ENCODE results near the gene ZNF580. TPM values are rescaled to one million over a fixed set of nuclear protein-coding genes. Genes with fewer than 3 reads are reported as not detected.

ZNF580 gene
- total RNA-seq, 1 donor from 2014 or later, result 81.2 TPM

GRCh38 chr19:55690769-55691545, 50.2 kb downstream of the ZNF580 start:
- CTCF ChIA-PET, result no interaction called here
- Mint-ChIP-seq H3K4me3 (no peak overlapping the region), H3K4me1 (peaks cover 29% of the 10 kb centered on the region), H3K9me3 (no peaks in the 10 kb centered on the region), H3K27me3 (no peaks in the 10 kb centered on the region), H3K27ac (no peak overlapping the region), H3K36me3 (ENCODE audit: low read depth) (peaks cover 68% of the 10 kb centered on the region)
- intact Hi-C loops (cut with micrococcal nuclease), result no loop called here
- no peak for TF ChIP-seq CTCF (IDR thresholded peaks at IDR 0.05)
- POLR2A ChIA-PET, result no interaction called here
- no peak for ATAC-seq (ENCODE audit: low read depth)
- no peak for DNase-seq

GRCh38 chr19:55691561-55692481, 51.0 kb downstream of the ZNF580 start:
- H3K4me1 Mint-ChIP-seq, result peaks cover 22% of the 10 kb centered on the region
- ChIA-PET CTCF (no interaction called here), POLR2A (no interaction called here)
- no peaks in the 10 kb centered on the region for H3K27me3 Mint-ChIP-seq
- no peak for ATAC-seq (ENCODE audit: low read depth)
- no peak overlapping the region for H3K4me3 Mint-ChIP-seq
- TF ChIP-seq CTCF (IDR thresholded peaks at IDR 0.05), result no peak
- no peak for DNase-seq
- intact Hi-C loops (cut with micrococcal nuclease), result no loop called here
- H3K9me3 Mint-ChIP-seq, result no peaks in the 10 kb centered on the region
- H3K36me3 Mint-ChIP-seq (ENCODE audit: low read depth), result peaks cover 68% of the 10 kb centered on the region
- H3K27ac Mint-ChIP-seq, result no peak overlapping the region

DNA sequence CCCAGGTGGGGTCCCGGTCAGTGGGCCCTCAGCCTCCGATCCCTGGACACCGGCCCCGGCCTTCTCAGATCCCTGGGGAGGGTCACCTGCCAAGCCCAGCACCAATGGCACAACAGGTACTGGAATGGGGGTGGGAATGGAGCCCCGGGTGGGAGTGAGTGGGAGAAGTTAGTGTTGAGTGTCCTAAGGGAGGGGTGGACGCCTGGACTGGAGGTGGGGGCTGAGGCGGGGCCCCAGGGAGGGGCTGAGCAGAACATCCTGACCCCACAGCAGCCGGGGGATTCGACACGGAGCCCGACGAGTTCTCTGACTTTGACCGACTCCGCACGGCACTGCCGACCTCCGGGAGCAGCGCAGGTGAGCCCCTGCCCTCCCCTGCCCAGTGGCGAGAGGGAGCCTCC, 51.9 kb downstream of the ZNF580 start:
- H3K36me3 Mint-ChIP-seq (ENCODE audit: low read depth), result peaks cover 70% of the 10 kb centered on the region
- ChIA-PET POLR2A (no interaction called here), CTCF (no interaction called here)
- intact Hi-C loops (cut with micrococcal nuclease), result no loop called here
- peaks cover 16% of the 10 kb centered on the region for H3K4me1 Mint-ChIP-seq
- ATAC-seq (ENCODE audit: low read depth) (no peak), DNase-seq (no peak)
- H3K27ac Mint-ChIP-seq, result no peak overlapping the region
- H3K9me3 Mint-ChIP-seq, result no peaks in the 10 kb centered on the region
- TF ChIP-seq CTCF (IDR thresholded peaks at IDR 0.05), result no peak
- no peak overlapping the region for H3K4me3 Mint-ChIP-seq
- H3K27me3 Mint-ChIP-seq, result no peaks in the 10 kb centered on the region

Other genes with a start within 250 kb of the ZNF580 start
- 29.6 and 34.6 TPM in 2 replicates for gene UBE2S, start 233.2 kb upstream of the ZNF580 start, total RNA-seq
- gene SHISA7, start 197.7 kb upstream of the ZNF580 start, total RNA-seq, result not detected in 2 replicates
- gene ISOC2, start 179.4 kb upstream of the ZNF580 start, total RNA-seq, result 28.7 and 29.0 TPM in 2 replicates
- not detected in 2 replicates for gene C19orf85, start 176.3 kb upstream of the ZNF580 start, total RNA-seq
- gene ZNF628, start 164.4 kb upstream of the ZNF580 start, total RNA-seq, result 10.4 and 12.7 TPM in 2 replicates
- gene NAT14, start 155.8 kb upstream of the ZNF580 start, total RNA-seq, result 10.9 and 13.8 TPM in 2 replicates
- 0.17 and 0.20 TPM in 2 replicates for gene SSC5D, start 152.6 kb upstream of the ZNF580 start, total RNA-seq
- not detected in 2 replicates for gene SBK2, start 103.9 kb upstream of the ZNF580 start, total RNA-seq
- not detected in 2 replicates for gene SBK3, start 95.5 kb upstream of the ZNF580 start, total RNA-seq
- 10.3 and 10.9 TPM in 2 replicates for gene ZNF579, start 60.2 kb upstream of the ZNF580 start, total RNA-seq
- 17.5 and 21.2 TPM in 2 replicates for gene FIZ1, start 41.5 kb upstream of the ZNF580 start, total RNA-seq
- 12.6 and 16.1 TPM in 2 replicates for gene ZNF524, start 40.7 kb upstream of the ZNF580 start, total RNA-seq
- 17.2 and 18.9 TPM in 2 replicates for gene ZNF865, start 35.4 kb upstream of the ZNF580 start, total RNA-seq
- 8.7 and 8.9 TPM in 2 replicates for gene ZNF784, start 16.4 kb upstream of the ZNF580 start, total RNA-seq
- gene ZNF581, start 2.6 kb downstream of the ZNF580 start, total RNA-seq, result 42.7 and 46.5 TPM in 2 replicates
- 14.0 and 14.4 TPM in 2 replicates for gene CCDC106, start 7.2 kb downstream of the ZNF580 start, total RNA-seq
- gene U2AF2, start 14.0 kb downstream of the ZNF580 start, total RNA-seq, result 256 and 273 TPM in 2 replicates
- 56.6 and 65.2 TPM in 2 replicates for gene EPN1, start 34.2 kb downstream of the ZNF580 start, total RNA-seq
- gene NLRP9, start 97.4 kb downstream of the ZNF580 start, total RNA-seq, result not detected in 2 replicates
- gene RFPL4A, start 118.1 kb downstream of the ZNF580 start, total RNA-seq, result not detected in 2 replicates
- gene RFPL4AL1, start 128.1 kb downstream of the ZNF580 start, total RNA-seq, result not detected in 2 replicates
- gene NLRP11, start 191.0 kb downstream of the ZNF580 start, total RNA-seq, result 0.16 and 0.17 TPM in 2 replicates
- 0.31 and 0.34 TPM in 2 replicates for gene NLRP4, start 195.5 kb downstream of the ZNF580 start, total RNA-seq

Data from activated B cell treated with CpG ODN at 0.5 μM for 24 hours (primary cell).